Stimulated activated CD8-positive, alpha-beta memory T cell treated with anti-CD3 and anti-CD28 coated beads, Interleukin-12 subunit alpha, Interleukin-12 subunit beta, amount 100 ng/mL, for 1 hour (primary cell): ENCODE data around the gene PHF2.

Experiments used
- DNase-seq: peaks from one replicate; pipeline ENCODE4 v3.0.0-alpha.2; 2020; ENCODE audit warnings: low read depth

Gene PHF2

GRCh38 chr9:93587284-93587650 lies 10.9 kb downstream of the PHF2 start:
- no peak for DNase-seq

- no peak for DNase-seq
Observed at GRCh38 chr9:93587651-93588347, 11.4 kb downstream of the PHF2 start.

- no peak for DNase-seq
Observed at GRCh38 chr9:93588641-93589609, 12.5 kb downstream of the PHF2 start.

GRCh38 chr9:93589688-93590087 lies 13.3 kb downstream of the PHF2 start:
- DNase-seq: no peak

- DNase-seq: no peak
Observed at GRCh38 chr9:93590609-93591234, 14.3 kb downstream of the PHF2 start.

GRCh38 chr9:93591301-93592007 lies 15.1 kb downstream of the PHF2 start:
- no peak for DNase-seq

- DNase-seq: no peak
Observed at GRCh38 chr9:93592008-93592642, 15.7 kb downstream of the PHF2 start.

GRCh38 chr9:93592643-93593021 lies 16.2 kb downstream of the PHF2 start:
- DNase-seq: no peak

- DNase-seq: no peak
Observed at GRCh38 chr9:93593144-93593658, 16.8 kb downstream of the PHF2 start.

GRCh38 chr9:93594041-93594756 lies 17.8 kb downstream of the PHF2 start:
- DNase-seq: no peak

GRCh38 chr9:93595461-93595860 lies 19.1 kb downstream of the PHF2 start:
- DNase-seq: no peak

- DNase-seq: no peak
Observed at GRCh38 chr9:93595861-93596365, 19.5 kb downstream of the PHF2 start.

- DNase-seq: no peak
Observed at GRCh38 chr9:93596399-93596798, 20.0 kb downstream of the PHF2 start.

- no peak for DNase-seq
Observed at GRCh38 chr9:93597142-93597706, 20.8 kb downstream of the PHF2 start.

- DNase-seq: no peak
Observed at GRCh38 chr9:93597871-93598646, 21.7 kb downstream of the PHF2 start.

GRCh38 chr9:93598647-93599241 lies 22.4 kb downstream of the PHF2 start:
- no peak for DNase-seq

GRCh38 chr9:93599571-93600403 lies 23.4 kb downstream of the PHF2 start:
- no peak for DNase-seq

- DNase-seq: no peak
Observed at GRCh38 chr9:93600504-93600903, 24.1 kb downstream of the PHF2 start.
